MM.1S (cell line): ENCODE data around the gene AGGF1.

Experiments used
- CTCF ChIP-seq: fragments of 300-600 bp; sonication (generic); IDR thresholded peaks from 2 replicates; pipeline ENCODE4 v1.5.1; 2016; ENCODE audit warnings: antibody characterized with exemption, low read length, mixed read lengths
- EZH2 ChIP-seq: fragments of 300-600 bp; sonication (generic); optimal IDR thresholded peaks from 2 replicates; pipeline ENCODE3; 2017; ENCODE audit warnings: low read depth, mild to moderate bottlenecking, antibody characterized with exemption, low read length, mixed read lengths
- EZH2phosphoT487 ChIP-seq: fragments of 300-600 bp; sonication (generic); IDR thresholded peaks from 2 replicates; pipeline ENCODE4 v1.6.1; 2018; ENCODE audit warnings: antibody characterized with exemption, low read length

GRCh38 chr5:77066823-77067442 is 36.7 kb downstream of the AGGF1 start:
- TF ChIP-seq CTCF: no peak
- no peak for TF ChIP-seq EZH2phosphoT487
- TF ChIP-seq EZH2: no peak
